ENCODE measurements around the gene FAM78B.

Gene FAM78B

DNA sequence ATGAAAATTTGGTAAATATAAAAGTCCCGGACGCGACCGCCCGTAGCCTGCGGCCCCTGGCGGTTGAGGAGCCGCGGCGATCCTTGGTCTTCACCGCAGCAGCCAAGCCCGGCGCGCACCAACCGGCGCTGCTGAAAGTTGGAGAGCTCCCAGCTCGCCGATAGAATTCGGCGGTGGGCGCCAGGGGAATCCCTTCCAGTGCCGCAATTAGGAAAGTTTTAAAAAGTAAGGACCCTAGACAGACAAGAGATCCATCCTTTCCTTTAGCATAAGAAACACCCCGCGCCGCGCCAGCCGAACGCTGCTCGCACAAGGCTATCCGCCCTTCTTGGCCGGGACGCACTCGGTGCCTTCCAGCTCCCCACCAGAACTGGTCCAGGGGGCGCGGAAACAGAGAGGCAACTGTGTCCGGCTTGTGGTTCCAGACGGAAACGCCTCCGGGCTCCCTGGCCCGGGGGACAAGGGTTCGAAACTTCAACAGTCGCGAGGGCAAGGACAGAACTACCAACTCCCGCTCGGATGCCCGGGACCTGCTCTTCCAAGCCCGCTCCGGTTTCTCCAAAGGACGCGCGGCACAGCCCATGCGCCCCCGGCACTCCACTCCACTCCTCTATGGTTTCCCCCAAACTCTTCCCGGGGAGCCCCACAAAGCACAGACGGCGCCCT, 1.7 kb downstream of the FAM78B start:
- no peak for DNase-seq (ENCODE audit: low read depth in 1 of 2, low spot score in 1 of 2)

DNA sequence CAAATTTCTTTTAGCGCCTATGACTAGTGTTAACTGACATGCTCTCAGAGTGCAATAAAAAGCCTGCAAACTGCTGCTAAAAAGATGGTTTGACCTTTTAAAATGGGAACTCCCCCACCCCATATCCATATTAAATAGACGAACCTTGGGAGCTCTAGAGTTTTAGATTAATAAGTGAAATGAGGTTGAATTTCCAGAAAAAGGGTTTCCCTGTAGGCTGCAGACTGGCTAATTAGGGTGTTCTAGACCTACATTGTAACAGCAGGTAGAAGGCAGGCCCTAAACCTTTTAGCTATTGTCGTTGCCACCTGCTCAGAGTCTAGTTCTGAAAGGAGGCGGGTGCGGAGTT, 2.2 kb downstream of the FAM78B start:
- no peak for DNase-seq (ENCODE audit: low read depth in 1 of 2, low spot score in 1 of 2)

DNA sequence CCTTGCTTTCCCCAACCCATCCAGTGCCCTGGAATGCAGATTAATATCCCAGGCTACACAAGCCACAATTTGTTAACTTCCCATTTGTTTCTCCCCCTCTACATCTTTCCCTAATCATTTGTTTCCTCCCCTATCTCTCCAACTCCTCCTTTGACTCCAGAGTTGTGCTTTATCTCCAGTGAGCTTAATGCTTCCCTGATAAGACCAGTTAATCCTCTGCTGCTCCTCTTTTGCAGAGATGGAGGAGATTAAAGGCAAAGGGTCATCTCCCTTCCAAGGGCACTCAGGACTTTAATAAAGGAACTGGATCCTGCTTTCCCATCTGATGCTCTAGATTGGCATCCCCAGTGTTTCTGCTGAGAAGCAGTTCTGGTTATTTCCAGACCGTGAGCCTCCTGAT, 7.1 kb downstream of the FAM78B start:
- DNase-seq (ENCODE audit: low read depth in 1 of 2, low spot score in 1 of 2), result no peak

GRCh38 chr1:166156674-166157073, 10.1 kb downstream of the FAM78B start:
- DNase-seq (ENCODE audit: low read depth in 1 of 2, low spot score in 1 of 2), result no peak

DNA sequence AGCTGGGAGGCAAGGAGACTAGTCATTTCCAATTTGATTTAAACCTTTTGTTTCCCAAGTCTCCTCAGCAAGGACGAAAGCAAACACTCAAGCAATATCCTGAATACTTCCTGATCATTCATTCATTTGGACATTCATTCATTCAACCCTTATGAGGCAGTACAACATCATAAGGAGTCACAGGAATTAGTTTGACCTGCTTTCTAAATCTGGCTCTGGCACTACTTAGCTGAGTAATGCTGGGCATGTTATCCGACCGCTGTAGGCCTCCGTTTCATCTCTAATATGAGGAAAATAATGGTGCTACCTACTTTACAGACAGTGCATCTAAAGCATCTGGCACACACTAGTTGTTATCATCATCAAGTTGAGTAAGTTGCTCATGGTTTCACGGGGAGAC, 11.7 kb downstream of the FAM78B start:
- DNase-seq (ENCODE audit: low read depth in 1 of 2, low spot score in 1 of 2), result no peak

DNA sequence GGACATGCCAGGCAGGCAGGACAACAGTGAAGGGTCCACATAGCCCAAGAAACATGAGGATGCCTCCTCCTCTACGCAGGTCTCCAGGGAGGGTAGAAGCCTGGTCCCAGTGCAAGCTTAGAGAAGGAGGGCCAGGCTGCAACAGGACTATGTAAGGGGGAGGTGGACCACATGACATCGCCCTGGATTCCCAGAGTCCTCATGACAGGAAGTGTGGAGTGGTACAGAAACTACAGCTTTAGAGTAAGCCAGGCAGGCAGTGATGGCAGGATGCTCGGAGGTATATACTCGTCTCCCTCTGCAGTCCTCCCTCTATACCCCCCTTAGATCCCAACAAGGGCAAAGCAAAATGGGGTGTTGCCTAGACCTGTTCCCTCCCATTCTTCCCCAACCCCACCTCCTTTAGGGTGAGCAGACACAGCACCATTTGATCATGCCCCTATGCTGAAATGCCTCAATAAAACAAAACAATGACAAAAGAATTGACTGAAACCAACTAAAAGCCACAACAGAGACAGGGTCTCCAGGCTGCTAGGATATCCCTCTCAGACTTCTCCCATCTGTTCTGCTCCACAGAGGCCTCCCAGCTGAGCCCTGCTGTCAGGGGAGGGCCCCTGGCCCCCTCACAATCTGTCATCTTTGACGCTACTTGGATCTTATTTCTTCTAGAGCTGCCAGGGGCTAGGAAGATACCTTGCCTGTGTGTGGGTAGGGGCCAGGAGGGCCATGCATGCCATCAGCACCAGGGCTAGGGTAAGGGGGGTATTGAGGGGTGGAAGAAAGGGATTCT, 13.1 kb downstream of the FAM78B start:
- DNase-seq (ENCODE audit: low read depth in 1 of 2, low spot score in 1 of 2), result no peak

DNA sequence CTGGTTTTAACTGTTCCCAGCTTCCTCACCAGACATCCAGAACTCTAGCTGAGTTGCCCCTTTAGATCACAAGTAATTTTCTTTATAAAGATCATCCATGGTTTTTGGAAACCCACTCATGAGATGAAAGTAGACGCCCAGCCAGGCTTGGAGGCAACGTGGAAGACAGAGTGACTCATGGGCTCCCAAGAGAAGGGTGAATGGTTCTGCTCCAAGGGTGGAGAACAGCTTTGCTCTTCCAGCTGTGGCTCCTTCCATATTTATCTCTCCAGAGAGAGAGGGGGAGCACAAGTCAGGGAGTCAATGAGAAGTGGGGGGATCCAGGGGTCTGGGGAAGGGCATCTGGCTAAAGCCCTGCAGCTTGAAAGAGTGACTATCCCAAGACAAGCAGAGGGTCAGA, 13.8 kb downstream of the FAM78B start:
- no peak for DNase-seq (ENCODE audit: low read depth in 1 of 2, low spot score in 1 of 2)

- no peak for DNase-seq (ENCODE audit: low read depth in 1 of 2, low spot score in 1 of 2)
These were observed 15.0 kb downstream of the FAM78B start for GRCh38 chr1:166151804-166152203.

GRCh38 chr1:166145499-166145898, 21.3 kb downstream of the FAM78B start:
- DNase-seq (ENCODE audit: low read depth in 1 of 2, low spot score in 1 of 2), result no peak

GRCh38 chr1:166141969-166142368, 24.8 kb downstream of the FAM78B start:
- no peak for DNase-seq (ENCODE audit: low read depth in 1 of 2, low spot score in 1 of 2)

DNA sequence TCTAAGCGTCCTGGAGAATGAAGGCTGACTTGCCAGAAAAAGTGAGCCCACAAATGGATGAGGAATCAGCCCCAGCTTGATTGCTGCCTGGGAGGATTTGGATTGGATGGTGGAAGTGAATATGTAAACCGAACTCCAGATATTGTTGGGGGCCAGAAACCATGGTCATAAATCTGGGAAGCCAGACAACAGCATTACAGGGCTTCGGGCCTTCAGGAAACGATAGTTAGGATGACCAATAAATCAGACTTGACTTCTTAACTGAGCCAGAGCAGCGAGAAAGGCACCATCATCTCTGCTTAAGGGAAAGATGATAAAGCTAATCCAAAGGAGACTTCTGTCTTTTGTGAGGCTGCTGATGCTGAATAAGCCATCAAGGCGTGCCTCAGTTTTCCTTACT, 26.6 kb downstream of the FAM78B start:
- no peak for DNase-seq (ENCODE audit: low read depth in 1 of 2, low spot score in 1 of 2)

DNA sequence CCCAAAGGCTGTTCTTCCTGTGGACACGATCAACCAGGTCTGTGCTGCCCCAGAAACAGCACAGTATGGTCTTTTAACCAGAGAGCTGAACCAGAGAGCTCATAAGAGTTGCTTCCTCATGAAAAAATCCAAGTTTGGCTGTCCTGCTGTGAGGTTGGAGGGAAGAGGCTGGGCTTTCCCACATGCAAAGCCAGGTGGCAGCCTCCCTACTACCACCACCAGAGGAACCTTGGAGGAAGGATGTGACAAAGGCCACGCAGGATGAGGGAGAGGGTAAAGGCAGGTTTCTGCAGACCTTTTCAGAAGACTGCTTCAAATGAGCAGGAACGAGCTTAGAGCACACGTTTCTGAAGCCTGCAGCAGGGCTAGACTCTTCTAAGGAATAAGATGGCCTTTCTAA, 27.1 kb downstream of the FAM78B start:
- DNase-seq (ENCODE audit: low read depth in 1 of 2, low spot score in 1 of 2), result no peak

GRCh38 chr1:166136699-166137401, 30.0 kb downstream of the FAM78B start:
- no peak for DNase-seq (ENCODE audit: low read depth in 1 of 2, low spot score in 1 of 2)

- no peak for DNase-seq (ENCODE audit: low read depth in 1 of 2, low spot score in 1 of 2)
These were observed 30.6 kb downstream of the FAM78B start for GRCh38 chr1:166136222-166136621.

GRCh38 chr1:166133857-166134256, 32.9 kb downstream of the FAM78B start:
- DNase-seq (ENCODE audit: low read depth in 1 of 2, low spot score in 1 of 2), result no peak

- DNase-seq (ENCODE audit: low read depth in 1 of 2, low spot score in 1 of 2), result no peak
These were observed 33.4 kb downstream of the FAM78B start for GRCh38 chr1:166133276-166133841.

DNA sequence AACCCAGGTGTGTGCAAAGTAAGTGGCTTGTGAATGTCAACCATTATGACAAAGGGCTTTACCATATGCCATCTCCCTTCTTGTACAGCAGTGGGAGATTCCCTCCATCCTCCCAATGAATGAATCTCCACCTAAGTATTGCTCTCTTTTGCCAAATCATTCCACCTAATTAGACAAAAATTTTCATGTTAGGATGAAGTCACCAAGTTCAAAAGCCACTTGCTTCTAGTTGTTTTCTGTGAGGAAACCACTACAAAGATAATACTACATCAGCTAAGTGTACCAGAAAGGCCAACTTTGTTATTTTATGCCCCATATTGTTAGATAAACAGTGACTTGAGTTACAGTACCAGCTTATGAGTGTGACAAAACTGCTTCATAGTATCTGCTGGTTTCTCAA, 34.3 kb downstream of the FAM78B start:
- no peak for DNase-seq (ENCODE audit: low read depth in 1 of 2, low spot score in 1 of 2)

DNA sequence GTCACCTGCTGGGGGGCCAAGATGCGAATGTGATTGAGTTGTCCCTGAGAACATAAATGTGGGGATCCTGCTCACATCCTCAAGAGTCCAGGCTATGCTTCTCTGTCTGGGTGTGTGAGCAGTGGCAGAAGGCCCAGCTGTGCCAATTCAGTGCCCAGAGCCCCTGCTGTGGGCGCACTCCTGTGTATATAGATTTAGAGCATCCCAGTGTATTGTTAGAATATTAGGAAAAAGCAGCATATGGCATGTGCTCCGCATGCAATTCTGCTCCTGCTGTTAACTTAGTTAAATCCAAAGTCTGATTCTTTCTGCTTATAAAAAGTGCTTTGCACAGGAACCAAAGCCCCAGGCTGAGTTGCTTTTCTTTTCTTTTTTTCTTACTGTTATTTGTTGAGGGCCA, 37.8 kb downstream of the FAM78B start:
- DNase-seq (ENCODE audit: low read depth in 1 of 2, low spot score in 1 of 2), result no peak

DNA sequence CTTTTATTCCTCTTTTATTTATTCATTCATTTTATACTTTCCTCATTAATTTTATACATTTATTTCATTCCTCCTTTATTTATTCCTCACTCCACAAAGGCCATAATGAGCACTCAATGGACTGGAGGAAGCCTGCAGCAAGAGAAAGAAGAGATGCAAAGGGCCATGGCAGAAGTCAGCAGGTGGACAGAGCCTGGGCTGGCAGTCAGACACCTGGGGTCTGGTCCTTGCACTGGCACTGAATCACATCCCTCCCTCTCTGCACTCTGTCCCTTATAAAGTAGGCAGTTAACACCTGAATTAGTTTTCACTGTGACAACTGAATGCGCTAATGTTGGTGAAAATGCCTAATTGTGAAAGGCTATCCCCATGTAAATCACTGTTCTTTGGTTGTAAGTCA, 38.6 kb downstream of the FAM78B start:
- DNase-seq (ENCODE audit: low read depth in 1 of 2, low spot score in 1 of 2), result no peak

DNA sequence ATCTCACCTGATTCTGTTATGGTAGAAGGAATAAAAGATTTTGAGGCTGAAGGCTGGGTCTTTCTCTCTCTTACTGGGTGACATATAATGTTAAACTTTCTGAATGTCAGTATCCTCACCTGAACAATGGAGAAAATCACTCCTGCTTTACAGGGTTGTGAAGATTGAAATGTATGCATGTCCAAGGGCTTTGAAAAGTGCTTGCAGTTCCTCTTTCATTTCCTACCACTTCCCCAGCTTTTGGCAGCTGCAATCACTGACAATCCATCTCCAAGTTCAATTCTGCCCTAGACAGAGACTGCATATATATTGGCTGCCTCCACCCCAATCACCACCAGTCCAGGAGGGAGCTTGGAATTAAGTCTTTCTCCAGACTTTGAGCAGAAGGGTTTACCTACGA, 39.8 kb downstream of the FAM78B start:
- no peak for DNase-seq (ENCODE audit: low read depth in 1 of 2, low spot score in 1 of 2)

- no peak for DNase-seq (ENCODE audit: low read depth in 1 of 2, low spot score in 1 of 2)
These were observed 43.8 kb downstream of the FAM78B start for GRCh38 chr1:166122873-166123466.

GRCh38 chr1:166121010-166121409, 45.8 kb downstream of the FAM78B start:
- no peak for DNase-seq (ENCODE audit: low read depth in 1 of 2, low spot score in 1 of 2)

Data from activated CD4-positive, alpha-beta T cell treated with anti-CD3 and anti-CD28 coated beads, Interleukin-2, amount 50 U/mL, for 24 hours (primary cell).